IMR-90 (cell line): Measurements from ENCODE around the gene SMTNL1. TPM values are rescaled to one million over a fixed set of nuclear protein-coding genes. Genes with fewer than 3 reads are reported as not detected.
A peak's percentile ranks its signal among the peaks of the same experiment; 100 is the strongest.

Experiments
- ATAC-seq: fragments of 200-7000 bp; cut with Tn5 transposase; 2 replicates; pipeline ENCODE4 v1.9.1; 2020; ENCODE audit warnings: low read depth, mild to moderate bottlenecking, moderate library complexity
- BruUV-seq: library from RNA; stranded (reverse); fragments of 400-500 nt; replicated peaks from 2 replicates; lab custom pipeline; 2021; lab: Mats Ljungman, UMichigan
- CTCF ChIA-PET: fragments of 300-600 bp; formaldehyde crosslinking; extraction: SDS; loops from one replicate; lab custom pipeline; 2021; ENCODE audit warnings: antibody characterized with exemption; lab: Yijun Ruan, JAX
- POLR2A ChIA-PET: fragments of 300-600 bp; sonication (Branson Sonifier 250); formaldehyde crosslinking; loops from one replicate; lab custom pipeline; 2022; ENCODE audit warnings: antibody characterized with exemption; ENCODE audit not compliant: unreplicated experiment; lab: Charles Lee
- DNase-seq: peaks from one replicate; pipeline ENCODE4 v3.0.0; 2013
- H2AFZ ChIP-seq: replicated peaks from 2 replicates; pipeline ENCODE3; 2013; ENCODE audit warnings: low read length, mild to moderate bottlenecking; ENCODE audit not compliant: poor library complexity
- H2AK5ac ChIP-seq: 2 replicates; pipeline ENCODE4 v1.6.1; 2013; ENCODE audit warnings: low read depth, low read length, inconsistent platforms
- H2AK9ac ChIP-seq: replicated peaks from 2 replicates; pipeline ENCODE3; 2013; ENCODE audit warnings: mild to moderate bottlenecking, low read depth, low read length, moderate library complexity; ENCODE audit not compliant: poor library complexity
- H2BK120ac ChIP-seq: 2 replicates; pipeline ENCODE4 v1.6.1; 2013; ENCODE audit warnings: low read depth, low read length, inconsistent platforms
- H2BK15ac ChIP-seq: 3 replicates; pipeline ENCODE4 v1.6.1; 2013; ENCODE audit warnings: low read depth, low read length, inconsistent platforms
- H2BK20ac ChIP-seq: 2 replicates; pipeline ENCODE4 v1.6.1; 2013; ENCODE audit warnings: low read depth, mild to moderate bottlenecking, inconsistent platforms, low read length, moderate library complexity
- H2BK5ac ChIP-seq: 2 replicates; pipeline ENCODE4 v1.6.1; 2013; ENCODE audit warnings: mild to moderate bottlenecking, low read depth, low read length, inconsistent platforms; ENCODE audit not compliant: poor library complexity, severe bottlenecking
- H3K14ac ChIP-seq: replicated peaks from 2 replicates; pipeline ENCODE4 v1.6.1; 2013; ENCODE audit warnings: low read depth, low read length, inconsistent platforms
- H3K18ac ChIP-seq: 2 replicates; pipeline ENCODE4 v1.6.1; 2013; ENCODE audit warnings: low read depth, low read length, control low read depth
- H3K23ac ChIP-seq: 2 replicates; pipeline ENCODE4 v1.6.1; 2013; ENCODE audit warnings: low read depth, low read length, inconsistent platforms
- H3K27ac ChIP-seq: 2 replicates; pipeline ENCODE4 v1.5.1; 2013; ENCODE audit warnings: mild to moderate bottlenecking, control low read depth, low read length; ENCODE audit not compliant: insufficient read depth
- H3K27me3 ChIP-seq: 2 replicates; pipeline ENCODE4 v1.6.1; 2013; ENCODE audit warnings: low read length; ENCODE audit not compliant: control insufficient read depth, insufficient read depth
- H3K36me3 ChIP-seq: 2 replicates; pipeline ENCODE4 v1.6.1; 2013; ENCODE audit warnings: low read length, mixed read lengths; ENCODE audit not compliant: control insufficient read depth, insufficient read depth
- H3K4ac ChIP-seq: 2 replicates; pipeline ENCODE4 v1.6.1; 2013; ENCODE audit warnings: low read depth, low read length, inconsistent platforms
- H3K4me1 ChIP-seq: 2 replicates; pipeline ENCODE4 v1.6.1; 2013; ENCODE audit warnings: low read length, mixed read lengths; ENCODE audit not compliant: control insufficient read depth, insufficient read depth
- H3K4me2 ChIP-seq: 2 replicates; pipeline ENCODE4 v1.6.1; 2013; ENCODE audit warnings: low read depth, mild to moderate bottlenecking, control low read depth, low read length, moderate library complexity
- H3K4me3 ChIP-seq: 2 replicates; pipeline ENCODE4 v1.5.1; 2013; ENCODE audit warnings: low read depth, mild to moderate bottlenecking, control low read depth, low read length, moderate library complexity; ENCODE audit not compliant: insufficient read depth
- H3K56ac ChIP-seq: 2 replicates; pipeline ENCODE4 v1.6.1; 2013; ENCODE audit warnings: low read length, inconsistent platforms; ENCODE audit not compliant: insufficient read depth; ENCODE audit errors: extremely low read depth
- H3K79me1 ChIP-seq, 2 experiments: 2 replicates each; pipeline ENCODE4 v1.6.1; 2013; ENCODE audit warnings: low read length in 2 of 2, inconsistent platforms in 1 of 2, low read depth in 1 of 2
- H3K9ac ChIP-seq: 2 replicates; pipeline ENCODE4 v1.6.1; 2013; ENCODE audit warnings: low read depth, low read length, control low read depth
- H3K9me1 ChIP-seq: 2 replicates; pipeline ENCODE4 v1.6.1; 2013; ENCODE audit warnings: low read length, inconsistent platforms; ENCODE audit not compliant: insufficient read depth
- H3K9me3 ChIP-seq: 2 replicates; pipeline ENCODE4 v1.6.1; 2013; ENCODE audit warnings: low read length; ENCODE audit not compliant: control insufficient read depth, insufficient read depth
- H4K20me1 ChIP-seq: 2 replicates; pipeline ENCODE4 v1.6.1; 2013; ENCODE audit warnings: low read length, inconsistent platforms; ENCODE audit not compliant: insufficient read depth
- H4K5ac ChIP-seq: 2 replicates; pipeline ENCODE4 v1.6.1; 2013; ENCODE audit warnings: mild to moderate bottlenecking, low read depth, low read length, control low read depth
- H4K8ac ChIP-seq, 2 experiments: 2 replicates each; pipeline ENCODE4 v1.6.1; 2013; ENCODE audit warnings: low read depth in 2 of 2, low read length in 2 of 2, control low read depth in 1 of 2, inconsistent platforms in 1 of 2
- H4K91ac ChIP-seq: 2 replicates; pipeline ENCODE4 v1.6.1; 2013; ENCODE audit warnings: low read depth, low read length, inconsistent platforms; ENCODE audit not compliant: insufficient read depth
- CEBPB ChIP-seq: IDR thresholded peaks from 2 replicates; pipeline ENCODE4 v1.6.1; 2012; ENCODE audit warnings: low read depth, low read length, improper control_type of control experiment
- SMC3 ChIP-seq: fragments of 150-350 bp; IDR thresholded peaks from 2 replicates; pipeline ENCODE4 v1.6.1; 2016; ENCODE audit warnings: low read depth, mild to moderate bottlenecking, antibody characterized with exemption, low read length, moderate library complexity
- WGBS, 2 experiments: methylation state at CpG; one replicate each; pipeline versions ENCODE4 v1.1.5 to v1.1.7; 2013; ENCODE audit warnings: missing lambda C conversion rate in 2 of 2; ENCODE audit not compliant: insufficient read length in 1 of 2; ENCODE audit errors: extremely low coverage in 2 of 2; 5-methylcytosine and 5-hydroxymethylcytosine counted together
- dilution Hi-C: fragments of 300-500 bp; cut with HindIII; formaldehyde crosslinking; loops from one replicate; pipeline ENCODE4 v1.14.3; 2018; ENCODE audit warnings: low sequenced_read_pairs; ENCODE audit not compliant: unreplicated experiment
- in situ Hi-C: fragments of 300-500 bp; cut with MboI; formaldehyde crosslinking; loops from 3 replicates; pipeline ENCODE4 v1.14.3; 2019; ENCODE audit warnings: low sequenced_read_pairs, inconsistent platforms, mixed read lengths
- intact Hi-C: fragments of 100-400 bp; cut with micrococcal nuclease; formaldehyde crosslinking; loops from 2 replicates; pipeline ENCODE4 v1.10.0; 2022
- polyA plus RNA-seq, 3 experiments: library from polyadenylated mRNA; depleted of rRNA; stranded (reverse); fragments of >200 nt; gene quantifications; 2 replicates each; pipeline ENCODE4 v1.2.3, GENCODE V29; 2012; ENCODE audit warnings: low replicate concordance in 1 of 3
- total RNA-seq: library from RNA; depleted of rRNA; stranded (reverse); fragments of >200 nt; gene quantifications from 2 replicates; pipeline ENCODE4 v1.2.3, GENCODE V29; 2012

The SMTNL1 gene
- total and polyA plus RNA-seq, 2 of the 4 experiments (the other 2 are of a cell fraction), result not detected

DNA sequence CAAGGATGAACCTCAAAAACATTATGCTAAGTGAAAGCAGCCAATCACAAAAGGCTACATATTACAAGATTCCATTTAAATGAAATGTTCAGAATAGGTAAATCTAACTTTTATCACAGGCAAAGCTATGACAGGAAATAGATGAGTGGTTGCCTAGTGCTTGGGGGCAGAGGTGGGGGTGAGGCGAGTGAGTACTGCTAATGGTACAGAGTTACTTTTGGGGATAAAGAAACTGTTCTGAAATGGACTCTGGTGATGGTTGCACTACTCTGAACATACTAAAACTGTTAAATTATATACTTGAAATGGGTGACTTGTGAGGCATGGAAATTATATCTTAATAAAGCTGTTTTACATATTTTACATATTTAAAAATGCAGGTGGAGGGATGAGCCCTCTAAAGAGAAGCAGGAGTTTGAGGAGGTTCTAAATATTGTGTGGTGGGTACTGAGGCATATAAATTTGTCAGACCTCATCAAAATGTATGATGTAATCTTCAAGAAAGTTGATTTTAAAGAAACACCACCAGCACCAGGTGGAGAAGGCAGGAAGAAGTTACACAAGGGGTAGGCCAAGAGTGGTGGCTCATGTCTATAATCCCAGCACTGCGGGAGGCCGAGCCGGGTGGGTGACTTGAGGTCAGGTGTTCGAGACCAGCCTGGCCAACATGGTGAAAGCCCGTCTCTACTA is 25.5 kb upstream of the SMTNL1 start:
- Histone ChIP-seq H4K91ac (no peak overlapping the region), H2BK120ac (no peak overlapping the region), H3K23ac (no peak overlapping the region), H2BK15ac (no peak overlapping the region), H4K8ac (no peak overlapping the region), H3K4me2 (no peak overlapping the region), H3K9me3 (no peaks in the 10 kb centered on the region), H2BK20ac (no peak overlapping the region), H3K18ac (no peak overlapping the region), H3K9me1 (no peaks in the 10 kb centered on the region; the same call in 1 of the 2 replicates), H2AFZ (no peak overlapping the region), H3K27me3 (no peaks in the 10 kb centered on the region), H2AK5ac (no peak overlapping the region), H3K4me1 (no peaks in the 10 kb centered on the region; the same call in 1 of the 2 replicates), H3K36me3 (peaks cover 8% of the 10 kb centered on the region; the same call in 1 of the 2 replicates), H2AK9ac (no peak overlapping the region), H3K79me1 (peaks cover 7 to 24% of the 10 kb centered on the region in 2 experiments; a peak in 3 of 4 replicates), H4K5ac (no peak overlapping the region), H2BK5ac (no peak overlapping the region), H3K4me3 (no peak overlapping the region), H3K4ac (no peak overlapping the region), H4K20me1 (peaks cover 7% of the 10 kb centered on the region; the same call in 1 of the 2 replicates), H3K27ac (no peak overlapping the region), H3K9ac (no peak overlapping the region), H3K14ac (no peak overlapping the region), H3K56ac (no peak overlapping the region)
- ChIA-PET POLR2A (no interaction called here), CTCF (interaction anchor here (1.1 kb wide), 1 partner anchor 19 kb away, joined by 3 read pairs; no protein-coding TSS in a partner anchor)
- in situ Hi-C loops, result loop anchor here (25.0 kb wide), 1 partner anchor 675 kb away; no protein-coding TSS in a partner anchor
- ATAC-seq (no peak), DNase-seq (no peak)
- WGBS, 2 experiments, result 90% methylated on average over 4 of the region's 6 CpGs; no CpG with 5 or more reads in 1 of the 2 experiments
- intact Hi-C loops, result no loop called here
- dilution Hi-C loops, result no loop called here
- no TSS peak for BruUV-seq
- TF ChIP-seq SMC3 (no peak), CEBPB (peak; percentile 14; the same call in 1 of the 2 replicates)
